Stimulated activated CD4-positive, alpha-beta T cell treated with anti-CD3 and anti-CD28 coated beads, Interleukin-2, amount 100 ng/mL, for 48 hours (primary cell): ENCODE data around the gene SLC44A3.

Source experiments
- DNase-seq, 2 donors: peaks; one replicate each; pipeline ENCODE4 v3.0.0-alpha.2; 2020

Gene SLC44A3

GRCh38 chr1:94875794-94876193 is 55.6 kb downstream of the SLC44A3 start:
- DNase-seq = no peak

- no peak for DNase-seq
These were observed 56.2 kb downstream of the SLC44A3 start for GRCh38 chr1:94876362-94876761.

GRCh38 chr1:94878329-94878728 is 58.2 kb downstream of the SLC44A3 start:
- DNase-seq = no peak

- DNase-seq = no peak
These were observed 63.5 kb downstream of the SLC44A3 start for GRCh38 chr1:94883691-94884090.

GRCh38 chr1:94884106-94884505 is 63.9 kb downstream of the SLC44A3 start:
- DNase-seq = no peak

GRCh38 chr1:94884507-94884906 is 64.3 kb downstream of the SLC44A3 start:
- DNase-seq = no peak

- DNase-seq = no peak
These were observed 66.2 kb downstream of the SLC44A3 start for GRCh38 chr1:94886361-94886760.

- no peak for DNase-seq
These were observed 66.9 kb downstream of the SLC44A3 start for GRCh38 chr1:94887106-94887505.

- no peak for DNase-seq
These were observed 67.5 kb downstream of the SLC44A3 start for GRCh38 chr1:94887603-94888171.

- no peak for DNase-seq
These were observed 68.0 kb downstream of the SLC44A3 start for GRCh38 chr1:94888201-94888600.

- no peak for DNase-seq
These were observed 72.6 kb downstream of the SLC44A3 start for GRCh38 chr1:94892604-94893254.

GRCh38 chr1:94894630-94895029 is 74.5 kb downstream of the SLC44A3 start:
- DNase-seq = no peak

- no peak for DNase-seq
These were observed 75.4 kb downstream of the SLC44A3 start for GRCh38 chr1:94895518-94895917.

GRCh38 chr1:94898491-94899385 is 78.6 kb downstream of the SLC44A3 start:
- no peak for DNase-seq

- DNase-seq = no peak
These were observed 79.6 kb downstream of the SLC44A3 start for GRCh38 chr1:94899756-94900155.

GRCh38 chr1:94901841-94902240 is 81.7 kb downstream of the SLC44A3 start:
- no peak for DNase-seq

GRCh38 chr1:94903280-94904009 is 83.3 kb downstream of the SLC44A3 start:
- DNase-seq = no peak

- DNase-seq = no peak
These were observed 85.0 kb downstream of the SLC44A3 start for GRCh38 chr1:94905207-94905606.

GRCh38 chr1:94906382-94906781 is 86.2 kb downstream of the SLC44A3 start:
- DNase-seq = no peak

- no peak for DNase-seq
These were observed 87.0 kb downstream of the SLC44A3 start for GRCh38 chr1:94907136-94907535.

- DNase-seq = no peak
These were observed 88.0 kb downstream of the SLC44A3 start for GRCh38 chr1:94908190-94908589.

GRCh38 chr1:94908965-94909364 is 88.8 kb downstream of the SLC44A3 start:
- DNase-seq = no peak

GRCh38 chr1:94909486-94909885 is 89.3 kb downstream of the SLC44A3 start:
- no peak for DNase-seq
